HEK293 (cell line): Measurements from ENCODE around the gene STX18.
A peak's percentile ranks its signal among the peaks of the same experiment; 100 is the strongest.

Source experiments
- CTCF ChIA-PET: fragments of 350-600 bp; formaldehyde crosslinking; extraction: SDS; loops from one replicate; lab custom pipeline; 2021; ENCODE audit warnings: antibody characterized with exemption; lab: Yijun Ruan, JAX
- POLR2A ChIA-PET: fragments of 300-600 bp; formaldehyde crosslinking; extraction: SDS; loops from one replicate; lab custom pipeline; 2020; ENCODE audit warnings: antibody characterized with exemption, inconsistent platforms; lab: Yijun Ruan, JAX
- H3K27ac ChIP-seq: fragments of 200-500 bp; sonication (Bioruptor generic); 2 replicates; pipeline ENCODE4 v1.5.1; 2014; ENCODE audit warnings: low read depth, low read length, control low read depth, inconsistent platforms; ENCODE audit errors: extremely low read depth
- H3K36me3 ChIP-seq, 2 experiments: fragments of 200-500 bp in 1 of 2; sonication (Bioruptor generic) in 1 of 2; 1 replicate in 1 of 2; 2 replicates in 1 of 2; pipeline ENCODE4 v1.5.1; 2014 to 2017; ENCODE audit warnings: inconsistent platforms in 2 of 2, low read length in 2 of 2; ENCODE audit not compliant: control insufficient read depth in 2 of 2, insufficient read depth in 1 of 2
- H3K4me1 ChIP-seq: fragments of 200-500 bp; sonication (Bioruptor generic); 2 replicates; pipeline ENCODE4 v1.5.1; 2014; ENCODE audit warnings: mild to moderate bottlenecking, low read length, inconsistent platforms; ENCODE audit not compliant: control insufficient read depth, insufficient read depth
- H3K4me3 ChIP-seq: 2 replicates; pipeline ENCODE4 v1.5.1; 2011; ENCODE audit warnings: low read depth, mild to moderate bottlenecking, control low read depth, low read length, moderate library complexity
- H3K9me3 ChIP-seq: fragments of 200-500 bp; sonication (Bioruptor generic); 2 replicates; pipeline ENCODE4 v1.5.1; 2014; ENCODE audit warnings: low read depth, low read length, inconsistent platforms; ENCODE audit not compliant: control insufficient read depth, insufficient read depth
- AEBP2 ChIP-seq: fragments of 450-650 bp; formaldehyde crosslinking; IDR thresholded peaks from 2 replicates; pipeline ENCODE4 v1.5.1; 2016; ENCODE audit warnings: missing biosample characterization, missing genetic modification characterization, borderline replicate concordance
- MEIS1 ChIP-seq: sonication (generic); formaldehyde crosslinking; IDR thresholded peaks from 2 replicates; pipeline ENCODE4 v1.8.1; 2022; ENCODE audit warnings: missing genetic modification reagents, mild to moderate bottlenecking, borderline replicate concordance
- MYNN ChIP-seq: fragments of 450-650 bp; formaldehyde crosslinking; IDR thresholded peaks from 2 replicates; pipeline ENCODE4 v1.5.1; 2016; ENCODE audit warnings: missing biosample characterization, missing genetic modification characterization, borderline replicate concordance
- PATZ1 ChIP-seq: fragments of 450-650 bp; formaldehyde crosslinking; IDR thresholded peaks from 2 replicates; pipeline ENCODE4 v1.5.1; 2016; ENCODE audit warnings: missing biosample characterization, missing genetic modification characterization
- PRDM1 ChIP-seq: fragments of 450-650 bp; formaldehyde crosslinking; IDR thresholded peaks from 2 replicates; pipeline ENCODE4; 2016; ENCODE audit warnings: missing biosample characterization, missing genetic modification characterization
- SCRT2 ChIP-seq: fragments of 450-650 bp; formaldehyde crosslinking; IDR thresholded peaks from 2 replicates; pipeline ENCODE4 v1.5.1; 2016; ENCODE audit warnings: missing biosample characterization, missing genetic modification characterization
- SP3 ChIP-seq: fragments of 450-650 bp; formaldehyde crosslinking; IDR thresholded peaks from 2 replicates; pipeline ENCODE4 v1.5.1; 2016; ENCODE audit warnings: missing biosample characterization, missing genetic modification characterization
- TRIM28 ChIP-seq: IDR thresholded peaks from 2 replicates; pipeline ENCODE4 v1.6.1; 2011; ENCODE audit warnings: low read length, control low read depth, borderline replicate concordance
- ZBTB20 ChIP-seq: fragments of 450-650 bp; formaldehyde crosslinking; IDR thresholded peaks from 2 replicates; pipeline ENCODE4 v1.5.1; 2016; ENCODE audit warnings: missing biosample characterization, missing genetic modification characterization
- ZBTB21 ChIP-seq: fragments of 450-650 bp; formaldehyde crosslinking; IDR thresholded peaks from 2 replicates; pipeline ENCODE4 v1.5.1; 2017; ENCODE audit warnings: missing biosample characterization, missing genetic modification characterization
- ZBTB44 ChIP-seq: fragments of 450-650 bp; IDR thresholded peaks from 2 replicates; pipeline ENCODE4 v1.5.1; 2018; ENCODE audit warnings: missing biosample characterization, mild to moderate bottlenecking, missing genetic modification characterization
- ZBTB6 ChIP-seq: fragments of 450-650 bp; formaldehyde crosslinking; IDR thresholded peaks from 2 replicates; pipeline ENCODE4 v1.5.1; 2017; ENCODE audit warnings: missing biosample characterization, missing genetic modification characterization
- ZBTB7A ChIP-seq: fragments of 450-650 bp; formaldehyde crosslinking; IDR thresholded peaks from 2 replicates; pipeline ENCODE4 v1.5.1; 2016; ENCODE audit warnings: low read depth, missing biosample characterization, missing genetic modification characterization
- ZNF157 ChIP-seq: fragments of 450-650 bp; formaldehyde crosslinking; IDR thresholded peaks from 2 replicates; pipeline ENCODE4 v1.5.1; 2016; ENCODE audit warnings: missing biosample characterization, missing genetic modification characterization
- ZNF202 ChIP-seq: fragments of 450-650 bp; formaldehyde crosslinking; IDR thresholded peaks from 2 replicates; pipeline ENCODE4 v1.5.1; 2016; ENCODE audit warnings: missing biosample characterization, missing genetic modification characterization, borderline replicate concordance
- ZNF302 ChIP-seq: fragments of 450-650 bp; formaldehyde crosslinking; IDR thresholded peaks from 2 replicates; pipeline ENCODE4 v1.5.1; 2016; ENCODE audit warnings: missing biosample characterization, missing genetic modification characterization, low read depth
- ZNF324 ChIP-seq: fragments of 450-650 bp; formaldehyde crosslinking; IDR thresholded peaks from 2 replicates; pipeline ENCODE4 v1.5.1; 2016; ENCODE audit warnings: missing biosample characterization, missing genetic modification characterization
- ZNF341 ChIP-seq: fragments of 450-650 bp; formaldehyde crosslinking; IDR thresholded peaks from 2 replicates; pipeline ENCODE4; 2016; ENCODE audit warnings: low read depth, missing biosample characterization, missing genetic modification characterization
- ZNF391 ChIP-seq: fragments of 450-650 bp; formaldehyde crosslinking; IDR thresholded peaks from 2 replicates; pipeline ENCODE4 v1.5.1; 2016; ENCODE audit warnings: low read depth, missing biosample characterization, missing genetic modification characterization, borderline replicate concordance
- ZNF398 ChIP-seq: fragments of 450-650 bp; formaldehyde crosslinking; IDR thresholded peaks from 2 replicates; pipeline ENCODE4 v1.5.1; 2017; ENCODE audit warnings: missing biosample characterization, missing genetic modification characterization
- ZNF473 ChIP-seq: fragments of 450-650 bp; formaldehyde crosslinking; IDR thresholded peaks from 2 replicates; pipeline ENCODE4 v1.5.1; 2017; ENCODE audit warnings: missing biosample characterization, missing genetic modification characterization
- ZNF501 ChIP-seq: fragments of 450-650 bp; formaldehyde crosslinking; IDR thresholded peaks from 2 replicates; pipeline ENCODE4 v1.5.1; 2016; ENCODE audit warnings: missing biosample characterization, missing genetic modification characterization
- ZNF585B ChIP-seq: fragments of 450-650 bp; formaldehyde crosslinking; IDR thresholded peaks from 2 replicates; pipeline ENCODE4 v1.5.1; 2016; ENCODE audit warnings: missing biosample characterization, missing genetic modification characterization
- ZNF677 ChIP-seq: fragments of 450-650 bp; IDR thresholded peaks from 2 replicates; pipeline ENCODE4 v1.5.0; 2018; ENCODE audit warnings: missing biosample characterization, mild to moderate bottlenecking, missing genetic modification characterization, moderate library complexity
- ZNF776 ChIP-seq: fragments of 450-650 bp; formaldehyde crosslinking; IDR thresholded peaks from 2 replicates; pipeline ENCODE4 v1.5.0; 2017; ENCODE audit warnings: missing biosample characterization, missing genetic modification characterization, borderline replicate concordance
- ZXDB ChIP-seq: fragments of 450-650 bp; formaldehyde crosslinking; IDR thresholded peaks from 2 replicates; pipeline ENCODE4 v1.5.1; 2016; ENCODE audit warnings: missing biosample characterization, missing genetic modification characterization

Gene STX18

GRCh38 chr4:4432341-4433125 lies 109.3 kb downstream of the STX18 start:
- peaks cover 0 to 31% of the 10 kb centered on the region in 2 experiments; a peak in 1 of 3 replicates for H3K36me3 ChIP-seq
- H3K4me3 ChIP-seq = no peak overlapping the region
- no peak overlapping the region for H3K27ac ChIP-seq
- no peak for TF ChIP-seq ZNF324 (tag by site-specific recombination)
- no peak for TF ChIP-seq ZNF202 (tag by site-specific recombination)
- no peak for TF ChIP-seq ZNF677 (tag by site-specific recombination)
- no peak for TF ChIP-seq ZNF473 (tag by site-specific recombination)
- TF ChIP-seq ZNF391 = no peak
- TF ChIP-seq MEIS1 (CRISPR knock-in tag) = no peak
- no peak for TF ChIP-seq ZNF585B (tag by site-specific recombination)
- no peak for TF ChIP-seq ZNF398 (tag by site-specific recombination)
- no peak for TF ChIP-seq ZXDB (tag by site-specific recombination)
- TF ChIP-seq AEBP2 (tag by site-specific recombination) = no peak
- no peak for TF ChIP-seq ZBTB7A (tag by site-specific recombination)
- no peak for TF ChIP-seq ZNF341
- no peak for TF ChIP-seq ZBTB20 (tag by site-specific recombination)
- no peak for TF ChIP-seq ZNF157 (tag by site-specific recombination)
- no peak for TF ChIP-seq SCRT2 (tag by site-specific recombination)
- TF ChIP-seq, all 188 proteins: peak for 0
- H3K9me3 ChIP-seq = no peaks in the 10 kb centered on the region
- CTCF ChIA-PET = interaction anchor here (0.7 to 1.6 kb wide), 3 partner anchors 24 to 76 kb away, joined by 3 to 4 read pairs (median 4); no protein-coding TSS in a partner anchor
- POLR2A ChIA-PET = no interaction called here
- no peaks in the 10 kb centered on the region for H3K4me1 ChIP-seq

- H3K36me3 ChIP-seq = peaks cover 0 to 25% of the 10 kb centered on the region in 2 experiments; a peak in 1 of 3 replicates
- H3K4me3 ChIP-seq = no peak overlapping the region
- H3K9me3 ChIP-seq = no peaks in the 10 kb centered on the region
- ChIA-PET POLR2A (no interaction called here), CTCF (interaction anchor here (0.5 to 2.2 kb wide), 15 partner anchors 13 to 1375 kb away, joined by 3 to 17 read pairs (median 3); partner anchors contain the start of gene TMEM128)
- no peaks in the 10 kb centered on the region for H3K4me1 ChIP-seq
- no peak overlapping the region for H3K27ac ChIP-seq
- TF ChIP-seq PATZ1 (tag by site-specific recombination) (no peak), ZBTB44 (tag by site-specific recombination) (peak; percentile 13; the same call in 1 of the 2 replicates), ZNF302 (no peak), ZNF776 (no peak), ZBTB6 (no peak), ZBTB21 (tag by site-specific recombination) (no peak), ZNF157 (tag by site-specific recombination) (no peak), ZNF501 (tag by site-specific recombination) (no peak), SP3 (tag by site-specific recombination) (no peak), TRIM28 (0 out of 2 replicates have a peak, but pooled peaks have one; percentile 25), PRDM1 (tag by site-specific recombination) (no peak), MYNN (tag by site-specific recombination) (no peak)
Observed at GRCh38 chr4:4430492-4431195, 111.2 kb downstream of the STX18 start.
